GM19239 (cell line): ENCODE data around the gene CCNC.
"Not testable (repeated sequence)": the region's sequence is repeated elsewhere in the genome, so short reads cannot be mapped to it uniquely, and the experiment has no call there.

Experiments used
- DNase-seq: peaks from one replicate; pipeline ENCODE4 v3.0.0; 2011; ENCODE audit warnings: low spot score; ENCODE audit not compliant: insufficient read length
- FAIRE-seq: peaks from 2 replicates; lab custom pipeline; 2011; peaks lifted over from hg19 to GRCh38; lab: Jason Lieb, UNC

Gene CCNC

GRCh38 chr6:99603421-99604165, 35.1 kb upstream of the CCNC start:
- DNase-seq, result no peak
- no peak for FAIRE-seq

- DNase-seq (no peak), FAIRE-seq (peak; percentile 14)
Observed at GRCh38 chr6:99602520-99603420, 34.3 kb upstream of the CCNC start.

- not testable (repeated sequence) for FAIRE-seq, DNase-seq
Observed at GRCh38 chr6:99594696-99595095, 26.2 kb upstream of the CCNC start.

GRCh38 chr6:99592900-99593299, 24.4 kb upstream of the CCNC start:
- FAIRE-seq (no peak), DNase-seq (no peak)

- DNase-seq, result no peak
Observed at GRCh38 chr6:99591673-99592364, 23.4 kb upstream of the CCNC start.

GRCh38 chr6:99590728-99591672, 22.5 kb upstream of the CCNC start:
- FAIRE-seq (no peak), DNase-seq (no peak)

More at GRCh38 chr6:99591673-99592364, 23.4 kb upstream of the CCNC start:
- no peak for FAIRE-seq

GRCh38 chr6:99589907-99590493, 21.5 kb upstream of the CCNC start:
- DNase-seq (no peak), FAIRE-seq (no peak)

- DNase-seq (no peak), FAIRE-seq (no peak)
Observed at GRCh38 chr6:99589290-99589672, 20.8 kb upstream of the CCNC start.

GRCh38 chr6:99588618-99589289, 20.3 kb upstream of the CCNC start:
- FAIRE-seq (peak; percentile 80), DNase-seq (no peak)

GRCh38 chr6:99587792-99588191, 19.3 kb upstream of the CCNC start:
- no peak for FAIRE-seq
- no peak for DNase-seq

- DNase-seq, result no peak
- FAIRE-seq, result no peak
Observed at GRCh38 chr6:99579781-99580180, 11.3 kb upstream of the CCNC start.

GRCh38 chr6:99575544-99576227, 7.2 kb upstream of the CCNC start:
- FAIRE-seq (no peak), DNase-seq (no peak)

GRCh38 chr6:99573980-99574617, 5.6 kb upstream of the CCNC start:
- DNase-seq, result no peak
- FAIRE-seq, result no peak

GRCh38 chr6:99563056-99563723, 5.3 kb downstream of the CCNC start:
- no peak for FAIRE-seq
- no peak for DNase-seq

- FAIRE-seq (peak; percentile 55), DNase-seq (no peak)
Observed at GRCh38 chr6:99560668-99561067, 7.8 kb downstream of the CCNC start.

GRCh38 chr6:99559057-99559456, 9.4 kb downstream of the CCNC start:
- DNase-seq, result no peak

GRCh38 chr6:99553888-99554287, 14.6 kb downstream of the CCNC start:
- DNase-seq, result no peak
- no peak for FAIRE-seq

More at GRCh38 chr6:99559057-99559456, 9.4 kb downstream of the CCNC start:
- no peak for FAIRE-seq
